Measurements from ENCODE around the gene CNR1. TPM values are rescaled to one million over a fixed set of nuclear protein-coding genes. Genes with fewer than 3 reads are reported as not detected.

Gene CNR1
- total and polyA plus RNA-seq, 2 donors (not counting 3 experiments of a cell fraction or from before 2014, with no cell fraction given), result 0.06 TPM; not detected in 1

- dilution Hi-C loops (cut with MboI; ENCODE audit: extremely low pct_ligation_motif_present, low sequenced_read_pairs), result no loop called here
- CTCF ChIA-PET, result no interaction called here
- H3K4me2 ChIP-seq (ENCODE audit: insufficient read depth, low read length), result no peak overlapping the region
Measured at GRCh38 chr6:88209301-88209700, 43.2 kb upstream of the CNR1 start.

GRCh38 chr6:88208726-88209125 is 42.6 kb upstream of the CNR1 start:
- intact Hi-C loops (cut with micrococcal nuclease), result no loop called here

More at GRCh38 chr6:88209301-88209700, 43.2 kb upstream of the CNR1 start:
- H3K9me1 ChIP-seq (replicated peaks; ENCODE audit: control insufficient read depth, extremely low read depth, insufficient read depth, low read length), result no peaks in the 10 kb centered on the region
- FAIRE-seq (no peak), DNase-seq (ENCODE audit: low read depth, low spot score) (no peak)
- H3K79me2 ChIP-seq (ENCODE audit: control insufficient read depth, insufficient read depth, low read length), result no peaks in the 10 kb centered on the region
- intact Hi-C loops (cut with micrococcal nuclease), result no loop called here
- H3K9me3 ChIP-seq (replicated peaks; ENCODE audit: control insufficient read depth, insufficient read depth, low read length), result no peaks in the 10 kb centered on the region
- POLR2A ChIA-PET, result no interaction called here
- H3K27ac ChIP-seq (ENCODE audit: insufficient read depth, low read depth, low read length), result no peak overlapping the region
- H3K36me3 ChIP-seq (ENCODE audit: control insufficient read depth in 2 of 2, extremely low read depth in 1 of 2, insufficient read depth in 2 of 2, low read length in 2 of 2), result no peaks in the 10 kb centered on the region
- TF ChIP-seq JUN (IDR thresholded peaks at IDR 0.05; ENCODE audit: borderline replicate concordance, insufficient read depth, insufficient read length, low read depth) (no peak), MAX (IDR thresholded peaks at IDR 0.05; ENCODE audit: insufficient read depth, insufficient read length) (no peak)
- no peak overlapping the region for H2AFZ ChIP-seq (ENCODE audit: low read depth, low read length)
- no peak overlapping the region for H3K9ac ChIP-seq (replicated peaks; ENCODE audit: extremely low read depth, insufficient read depth, low read length)
- no peak overlapping the region for H3K4me3 ChIP-seq (replicated peaks in 1 of 3; ENCODE audit: insufficient read depth in 1 of 3, low read depth in 1 of 3, low read length in 3 of 3)
- H3K4me1 ChIP-seq (ENCODE audit: control insufficient read depth, extremely low read depth, insufficient read depth, low read length), result no peaks in the 10 kb centered on the region
- no TSS peak for BruUV-seq (replicated peaks)
- no peaks in the 10 kb centered on the region for H3K27me3 ChIP-seq (ENCODE audit: control insufficient read depth in 2 of 2, insufficient read depth in 2 of 2, low read length in 2 of 2)
- H4K20me1 ChIP-seq (replicated peaks; ENCODE audit: control insufficient read depth, extremely low read depth, insufficient read depth, low read length), result no peaks in the 10 kb centered on the region

More at GRCh38 chr6:88208726-88209125, 42.6 kb upstream of the CNR1 start:
- DNase-seq (ENCODE audit: low read depth, low spot score), result no peak
- Histone ChIP-seq H3K4me2 (ENCODE audit: insufficient read depth, low read length) (no peak overlapping the region), H3K27ac (ENCODE audit: insufficient read depth, low read depth, low read length) (no peak overlapping the region), H3K36me3 (ENCODE audit: control insufficient read depth in 2 of 2, extremely low read depth in 1 of 2, insufficient read depth in 2 of 2, low read length in 2 of 2) (no peaks in the 10 kb centered on the region), H3K9me1 (replicated peaks; ENCODE audit: control insufficient read depth, extremely low read depth, insufficient read depth, low read length) (no peaks in the 10 kb centered on the region), H3K4me1 (ENCODE audit: control insufficient read depth, extremely low read depth, insufficient read depth, low read length) (no peaks in the 10 kb centered on the region), H4K20me1 (replicated peaks; ENCODE audit: control insufficient read depth, extremely low read depth, insufficient read depth, low read length) (no peaks in the 10 kb centered on the region), H3K79me2 (ENCODE audit: control insufficient read depth, insufficient read depth, low read length) (no peaks in the 10 kb centered on the region), H2AFZ (ENCODE audit: low read depth, low read length) (no peak overlapping the region), H3K9me3 (replicated peaks; ENCODE audit: control insufficient read depth, insufficient read depth, low read length) (no peaks in the 10 kb centered on the region), H3K9ac (replicated peaks; ENCODE audit: extremely low read depth, insufficient read depth, low read length) (no peak overlapping the region), H3K27me3 (ENCODE audit: control insufficient read depth in 2 of 2, insufficient read depth in 2 of 2, low read length in 2 of 2) (no peaks in the 10 kb centered on the region), H3K4me3 (replicated peaks in 1 of 3; ENCODE audit: insufficient read depth in 1 of 3, low read depth in 1 of 3, low read length in 3 of 3) (no peak overlapping the region)
- TF ChIP-seq EZH2 (IDR thresholded peaks at IDR 0.05; ENCODE audit: borderline replicate concordance, low read depth, low read length, severe bottlenecking) (no peak), FOS (IDR thresholded peaks at IDR 0.05; ENCODE audit: borderline replicate concordance, insufficient read depth, low read length) (no peak), POLR2AphosphoS5 (IDR thresholded peaks at IDR 0.05; ENCODE audit: insufficient read depth, low read depth, low read length) (no peak), MYC (IDR thresholded peaks at IDR 0.05; ENCODE audit: low read depth, low read length) (no peak), JUN (IDR thresholded peaks at IDR 0.05; ENCODE audit: borderline replicate concordance, insufficient read depth, insufficient read length, low read depth) (no peak), MAX (IDR thresholded peaks at IDR 0.05; ENCODE audit: insufficient read depth, insufficient read length) (no peak), GATA2 (IDR thresholded peaks at IDR 0.05; ENCODE audit: insufficient read depth, insufficient read length, low read depth, low read length) (no peak), CTCF (IDR thresholded peaks at IDR 0.05; ENCODE audit: extremely low read depth in 1 of 2, insufficient read depth in 1 of 2, low read depth in 1 of 2, low read length in 2 of 2) (no peak)
- ChIA-PET POLR2A (no interaction called here), CTCF (no interaction called here)
- FAIRE-seq, result no peak
- dilution Hi-C loops (cut with MboI; ENCODE audit: extremely low pct_ligation_motif_present, low sequenced_read_pairs), result no loop called here
- BruUV-seq (replicated peaks), result no TSS peak
